GM23248 (cell line): ENCODE measurements around the gene CCNG2.

ENCODE experiments used
- EZH2 ChIP-seq: fragments of 200-600 bp; sonication (generic); IDR thresholded peaks from 2 replicates; pipeline ENCODE4 v1.6.1; 2018; ENCODE audit warnings: antibody characterized with exemption, mild to moderate bottlenecking; ENCODE audit not compliant: insufficient read depth, poor library complexity, severe bottlenecking
- EZH2phosphoT487 ChIP-seq: fragments of 200-600 bp; sonication (generic); IDR thresholded peaks from 2 replicates; pipeline ENCODE4 v1.6.1; 2018; ENCODE audit warnings: antibody characterized with exemption, moderate library complexity, mild to moderate bottlenecking, low read depth; ENCODE audit not compliant: insufficient read depth

DNA sequence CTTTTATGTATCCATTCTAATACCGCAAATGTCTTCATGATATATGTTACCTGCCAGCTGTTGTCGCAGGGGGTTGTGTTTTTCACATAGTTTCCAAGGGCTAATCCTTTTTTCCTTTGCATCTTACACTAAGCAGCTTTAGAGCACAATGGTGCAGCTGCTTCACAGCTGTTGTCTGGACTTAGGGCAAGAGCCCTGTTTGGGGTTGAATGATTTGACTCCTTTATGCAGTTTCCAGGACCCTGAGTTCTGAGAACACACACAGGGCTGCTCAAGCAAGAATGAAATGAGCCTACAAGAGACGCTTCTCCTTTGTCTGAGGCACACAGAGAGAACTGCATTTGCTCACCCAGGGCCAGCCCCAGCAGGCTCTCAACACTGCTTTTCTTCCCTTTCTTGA, 20.2 kb downstream of the CCNG2 start:
- TF ChIP-seq EZH2phosphoT487 (no peak), EZH2 (no peak)
